Choroid plexus epithelial cell (primary cell): ENCODE measurements around the gene RASGRP2.

ENCODE experiments used
- DNase-seq: peaks from one replicate; pipeline ENCODE4 v3.0.0-alpha.2; 2010; ENCODE audit warnings: low read depth
- H3K4me3 ChIP-seq: 2 replicates; pipeline ENCODE4 v1.5.1; 2011; ENCODE audit warnings: low read depth, mild to moderate bottlenecking, control low read depth, low read length, moderate library complexity
- CTCF ChIP-seq: conservative IDR thresholded peaks from 2 replicates; pipeline ENCODE4 v1.5.1; 2011; ENCODE audit warnings: low read depth, mild to moderate bottlenecking, control low read depth, inconsistent platforms, low read length, moderate library complexity

Gene RASGRP2

DNA sequence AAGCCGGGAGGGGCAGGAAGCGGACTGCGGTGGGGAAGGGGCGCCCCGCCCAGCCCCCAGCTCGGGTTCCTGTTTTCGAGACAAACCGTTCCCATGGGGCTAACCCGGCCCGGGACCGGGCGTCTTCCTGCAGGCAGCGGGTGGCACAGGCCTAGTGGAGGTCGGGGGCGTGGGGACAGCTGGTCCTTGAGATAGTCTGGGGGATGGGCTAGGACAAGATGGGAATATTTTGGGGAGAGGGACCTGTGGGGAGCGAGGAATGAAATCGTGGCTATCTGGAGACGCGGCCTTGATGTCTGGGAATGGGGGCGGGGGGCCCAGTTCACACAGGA lies 1.2 kb upstream of the RASGRP2 start:
- H3K4me3 ChIP-seq = peak overlapping the region; percentile 49
- no peak for TF ChIP-seq CTCF
- DNase-seq = no peak

DNA sequence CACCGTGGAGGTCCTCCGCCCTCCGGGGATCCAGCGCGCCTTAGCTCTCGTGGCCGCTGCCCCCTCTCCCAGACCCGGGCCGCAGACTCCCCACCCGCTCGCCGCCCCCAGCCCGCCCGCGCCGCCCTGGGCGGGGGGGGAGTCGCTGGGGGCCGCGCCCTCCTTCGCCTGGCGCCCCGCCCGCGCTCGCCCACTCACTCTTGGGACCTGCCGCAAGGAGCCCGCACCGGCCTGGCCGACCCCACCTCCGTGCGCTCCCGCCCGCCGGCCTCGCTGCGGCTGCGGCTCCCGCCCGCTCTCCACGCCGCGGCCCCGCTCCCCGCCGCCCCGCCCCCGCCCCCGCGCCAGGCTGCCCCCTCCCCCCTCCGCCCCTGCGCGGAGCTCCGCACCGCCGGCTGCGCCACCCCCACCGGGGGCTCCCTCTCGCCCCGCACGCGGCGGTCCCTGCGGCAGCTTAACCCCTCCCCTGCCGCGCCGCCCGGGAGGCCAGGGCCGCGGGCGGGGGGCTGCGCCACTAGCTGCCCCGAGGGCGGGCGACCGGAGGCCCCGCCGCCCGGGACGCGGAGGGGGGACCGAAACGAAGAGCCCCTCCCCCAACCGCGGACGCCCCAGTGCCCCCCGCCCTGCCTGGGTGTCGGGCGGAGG lies 724 bp upstream of the RASGRP2 start:
- H3K4me3 ChIP-seq = peak overlapping the region; percentile 73
- no peak for DNase-seq
- no peak for TF ChIP-seq CTCF

DNA sequence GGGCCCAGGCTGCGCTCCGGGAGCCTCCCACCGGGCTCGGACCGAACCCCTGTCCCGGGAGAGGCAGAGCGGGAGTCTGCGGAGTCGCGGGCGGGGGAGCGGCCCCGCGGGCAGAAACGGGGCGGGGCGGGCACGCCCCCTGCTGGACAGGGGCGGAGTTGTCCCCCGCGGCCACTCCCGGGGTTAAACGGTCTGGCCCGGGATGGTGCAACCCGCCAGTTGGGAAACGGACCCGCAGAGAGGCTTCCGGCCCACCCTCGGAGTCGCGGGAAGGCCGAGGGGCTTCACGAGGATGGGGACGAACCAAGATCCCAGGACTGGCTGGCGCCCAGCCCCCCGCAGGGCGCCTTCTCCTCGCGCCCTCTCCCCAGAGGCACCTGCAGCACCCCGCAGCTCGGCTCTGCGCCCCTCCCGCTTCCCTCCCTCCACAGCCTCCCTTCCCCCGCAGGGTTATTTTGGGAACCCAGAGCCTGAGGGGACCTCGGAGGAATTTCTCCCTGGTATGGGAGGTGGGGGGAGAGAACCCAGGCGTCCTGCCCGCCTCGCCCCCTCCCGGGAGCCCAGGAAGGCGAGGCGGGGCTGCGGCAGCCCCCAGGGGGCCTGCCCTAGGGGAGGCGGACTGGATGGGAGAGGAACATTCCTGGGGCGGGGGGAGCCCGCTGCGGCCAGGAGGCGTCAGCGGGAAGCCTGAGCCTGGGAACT lies 902 bp downstream of the RASGRP2 start:
- peak; percentile 92 for DNase-seq
- H3K4me3 ChIP-seq = peak overlapping the region; percentile 73
- peak; percentile 65 for TF ChIP-seq CTCF

GRCh38 chr11:64742087-64742888 lies 1.7 kb downstream of the RASGRP2 start:
- TF ChIP-seq CTCF = peak; percentile 5
- peak overlapping the region; percentile 73 for H3K4me3 ChIP-seq
- peak; percentile 47 for DNase-seq

DNA sequence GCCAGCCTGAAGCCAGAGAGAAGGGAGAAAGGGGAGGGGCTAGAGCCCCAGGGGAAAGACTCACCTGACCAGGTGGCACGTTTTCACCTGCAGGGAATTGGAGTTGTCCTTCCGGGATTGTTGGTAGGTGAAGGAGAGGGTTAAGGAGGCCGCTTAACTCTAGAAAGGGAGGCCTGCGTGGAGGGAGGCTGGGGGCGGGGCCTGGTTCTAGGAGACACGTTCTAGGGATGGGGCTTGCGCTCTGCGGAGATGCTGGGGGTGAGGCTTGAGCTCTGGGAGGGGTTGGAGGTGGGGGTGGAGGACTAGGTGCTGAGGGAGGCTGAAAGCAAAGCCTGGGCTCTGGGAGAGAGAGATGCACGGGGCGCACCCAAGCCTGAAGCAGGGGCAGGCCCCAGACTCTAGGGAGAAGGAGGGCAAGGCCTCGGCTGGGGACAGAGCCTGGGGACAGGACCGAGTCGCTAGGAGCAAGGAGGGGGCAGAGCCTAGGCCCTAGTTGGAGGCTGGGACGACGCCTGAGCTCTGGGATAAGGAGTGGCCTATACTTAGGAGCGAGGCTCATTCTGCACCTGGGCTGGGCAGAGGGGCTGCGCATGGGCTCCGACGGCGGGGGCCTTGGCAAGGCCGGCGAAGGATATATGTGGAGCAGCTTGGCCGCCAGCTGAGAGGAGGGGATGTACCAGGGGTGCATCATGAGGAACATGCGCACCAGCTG lies 2.4 kb downstream of the RASGRP2 start:
- TF ChIP-seq CTCF = no peak
- peak overlapping the region; percentile 73 for H3K4me3 ChIP-seq
- no peak for DNase-seq

- no peak for DNase-seq
- no peak for TF ChIP-seq CTCF
- no peak overlapping the region for H3K4me3 ChIP-seq
These were observed 4.1 kb downstream of the RASGRP2 start for GRCh38 chr11:64739871-64740270.
